GM12878 (cell line): Measurements from ENCODE around the gene PPM1E. TPM values are rescaled to one million over a fixed set of nuclear protein-coding genes. Genes with fewer than 3 reads are reported as not detected.

Experiments used
- ATAC-seq: fragments of 200-7000 bp; cut with Tn5 transposase; 3 replicates; pipeline ENCODE4 v1.9.1; 2020; ENCODE audit warnings: mild to moderate bottlenecking, moderate library complexity
- BruUV-seq: library from RNA; stranded (reverse); fragments of 400-500 nt; replicated peaks from 2 replicates; lab custom pipeline; 2021; lab: Mats Ljungman, UMichigan
- CTCF ChIA-PET: fragments of 300-600 bp; sonication (Branson Sonifier 250); formaldehyde crosslinking; extraction: SDS; loops from one replicate; lab custom pipeline; 2021; ENCODE audit warnings: inconsistent platforms; lab: Yijun Ruan, JAX
- POLR2A ChIA-PET: fragments of 350-600 bp; formaldehyde crosslinking; extraction: SDS; loops from one replicate; lab custom pipeline; 2021; ENCODE audit warnings: inconsistent platforms; lab: Charles Lee
- RAD21 ChIA-PET: fragments of 300-600 bp; sonication (Branson Sonifier 250); formaldehyde crosslinking; loops from one replicate; lab custom pipeline; 2023; ENCODE audit warnings: antibody characterized with exemption; ENCODE audit not compliant: unreplicated experiment; lab: Charles Lee
- SMC1A ChIA-PET: fragments of 300-600 bp; sonication (Branson Sonifier 250); formaldehyde crosslinking; loops from one replicate; lab custom pipeline; 2023; ENCODE audit not compliant: unreplicated experiment, uncharacterized antibody; lab: Charles Lee
- DNase-seq: peaks from one replicate; pipeline ENCODE4 v3.0.0-alpha.2; 2011; ENCODE audit warnings: low read depth, low spot score
- FAIRE-seq: peaks from 3 replicates; lab custom pipeline; 2011; peaks lifted over from hg19 to GRCh38; lab: Jason Lieb, UNC
- H2AFZ ChIP-seq: 2 replicates; pipeline ENCODE4 v1.6.0; 2011; ENCODE audit warnings: low read depth, low read length, control low read depth; ENCODE audit not compliant: control insufficient read depth
- H3K27ac ChIP-seq: 2 replicates; pipeline ENCODE4 v1.5.1; 2011; ENCODE audit warnings: control low read depth; ENCODE audit not compliant: control insufficient read depth, insufficient read depth
- H3K27me3 ChIP-seq, 2 experiments: replicated peaks in 1 of 2; 2 replicates each; pipeline versions ENCODE4 v1.6.0 to v1.6.1; 2011; ENCODE audit warnings: low read length in 1 of 2; ENCODE audit not compliant: control insufficient read depth in 2 of 2, insufficient read depth in 2 of 2
- H3K36me3 ChIP-seq, 2 experiments: 2 replicates each; pipeline ENCODE4 v1.5.1; 2011; ENCODE audit warnings: low read length in 1 of 2; ENCODE audit not compliant: control insufficient read depth in 2 of 2, insufficient read depth in 2 of 2
- H3K4me1 ChIP-seq: 2 replicates; pipeline ENCODE4 v1.6.1; 2011; ENCODE audit warnings: mild to moderate bottlenecking, low read length, moderate library complexity, mixed read lengths; ENCODE audit not compliant: control insufficient read depth, insufficient read depth
- H3K4me2 ChIP-seq: 2 replicates; pipeline ENCODE4 v1.6.0; 2011; ENCODE audit warnings: control low read depth; ENCODE audit not compliant: control insufficient read depth, insufficient read depth
- H3K4me3 ChIP-seq: fragments of 200-600 bp; sonication (generic); 2 replicates; pipeline ENCODE4 v1.5.1; 2016
- H3K79me2 ChIP-seq: 2 replicates; pipeline ENCODE4 v1.6.0; 2011; ENCODE audit warnings: low read length; ENCODE audit not compliant: control insufficient read depth, insufficient read depth
- H3K9ac ChIP-seq: 2 replicates; pipeline ENCODE4 v1.8.0; 2011; ENCODE audit warnings: low read length, control low read depth, mixed read lengths; ENCODE audit not compliant: control insufficient read depth, insufficient read depth
- H3K9me3 ChIP-seq: replicated peaks from 3 replicates; pipeline ENCODE4 v1.5.1; 2011; ENCODE audit warnings: mild to moderate bottlenecking, low read length; ENCODE audit not compliant: control insufficient read depth, insufficient read depth
- H4K20me1 ChIP-seq: 2 replicates; pipeline ENCODE4 v1.6.0; 2011; ENCODE audit not compliant: control insufficient read depth, insufficient read depth
- ATF7 ChIP-seq: fragments of 450-650 bp; IDR thresholded peaks from 2 replicates; pipeline ENCODE4 v1.6.1; 2016; ENCODE audit warnings: low read depth, mild to moderate bottlenecking
- BHLHE40 ChIP-seq, 2 experiments: fragments of 450-650 bp in 1 of 2; IDR thresholded peaks; 2 replicates each; pipeline ENCODE4 v1.6.1; 2011 to 2017; ENCODE audit warnings: low read depth in 2 of 2, borderline replicate concordance in 1 of 2, improper control_type of control experiment in 1 of 2, low read length in 1 of 2, mild to moderate bottlenecking in 1 of 2
- CHD1 ChIP-seq: IDR thresholded peaks from 2 replicates; pipeline ENCODE4 v1.6.1; 2012; ENCODE audit warnings: low read depth, low read length, improper control_type of control experiment
- CHD4 ChIP-seq: fragments of 200-600 bp; sonication (generic); IDR thresholded peaks from 2 replicates; pipeline ENCODE4 v1.6.1; 2016; ENCODE audit warnings: mild to moderate bottlenecking
- CREM ChIP-seq: IDR thresholded peaks from 2 replicates; pipeline ENCODE4 v1.6.1; 2014; ENCODE audit warnings: antibody characterized with exemption, low read depth
- CUX1 ChIP-seq: IDR thresholded peaks from 2 replicates; pipeline ENCODE4 v1.6.1; 2012; ENCODE audit warnings: improper control_type of control experiment, low read depth, low read length; ENCODE audit not compliant: insufficient replicate concordance
- EGR1 ChIP-seq, 2 experiments: IDR thresholded peaks; 1 replicate in 1 of 2; 2 replicates in 1 of 2; pipeline ENCODE4 v1.6.1; 2011 to 2012; ENCODE audit warnings: low read depth in 2 of 2, low read length in 2 of 2, borderline replicate concordance in 1 of 2, mild to moderate bottlenecking in 1 of 2, moderate library complexity in 1 of 2
- GABPA ChIP-seq: IDR thresholded peaks from 2 replicates; pipeline ENCODE4 v1.6.1; 2014; ENCODE audit warnings: antibody characterized with exemption, low read depth, mild to moderate bottlenecking, inconsistent platforms
- HDAC6 ChIP-seq: fragments of 200-600 bp; sonication (generic); IDR thresholded peaks from one replicate; pipeline ENCODE4 v1.8.0; 2017; ENCODE audit warnings: antibody characterized with exemption; ENCODE audit not compliant: unreplicated experiment
- IRF5 ChIP-seq: fragments of 450-650 bp; IDR thresholded peaks from 2 replicates; pipeline ENCODE4 v1.6.1; 2017; ENCODE audit warnings: borderline replicate concordance
- NBN ChIP-seq: fragments of 450-650 bp; IDR thresholded peaks from 2 replicates; pipeline ENCODE4 v1.6.1; 2016
- SMAD1 ChIP-seq: fragments of 450-650 bp; IDR thresholded peaks from 2 replicates; pipeline ENCODE4 v1.6.1; 2018; ENCODE audit warnings: mild to moderate bottlenecking, low read depth; ENCODE audit not compliant: partially characterized antibody
- SRF ChIP-seq, 2 experiments: IDR thresholded peaks; 2 replicates each; pipeline ENCODE4 v1.6.1; 2011; ENCODE audit warnings: low read depth in 2 of 2, low read length in 2 of 2, mild to moderate bottlenecking in 1 of 2, moderate library complexity in 1 of 2
- STAT3 ChIP-seq: IDR thresholded peaks from 2 replicates; pipeline ENCODE4 v1.6.1; 2011; ENCODE audit warnings: low read depth, low read length, improper control_type of control experiment
- TBL1XR1 ChIP-seq: IDR thresholded peaks from 2 replicates; pipeline ENCODE4 v1.6.1; 2012; ENCODE audit warnings: low read depth, low read length, improper control_type of control experiment
- ZBED1 ChIP-seq: IDR thresholded peaks from 2 replicates; pipeline ENCODE4 v1.6.1; 2016; ENCODE audit warnings: borderline replicate concordance
- ZNF217 ChIP-seq: fragments of 450-650 bp; IDR thresholded peaks from 2 replicates; pipeline ENCODE4 v1.6.1; 2017; ENCODE audit warnings: antibody characterized with exemption, mild to moderate bottlenecking
- ZNF622 ChIP-seq: fragments of 450-650 bp; IDR thresholded peaks from 2 replicates; pipeline ENCODE4 v1.6.1; 2017; ENCODE audit warnings: mild to moderate bottlenecking, inconsistent platforms
- WGBS: methylation state at CpG from one replicate; pipeline ENCODE4 v1.1.6; 2016; ENCODE audit warnings: low lambda C conversion rate; ENCODE audit not compliant: insufficient replicate concordance, insufficient coverage; ENCODE audit errors: missing lambda C conversion rate; 5-methylcytosine and 5-hydroxymethylcytosine counted together
- in situ Hi-C: fragments of 300-500 bp; cut with MboI; formaldehyde crosslinking; loops from 9 replicates; pipeline ENCODE4 v1.14.3; 2018; ENCODE audit warnings: mixed read lengths
- intact Hi-C: fragments of 100-400 bp; cut with micrococcal nuclease; formaldehyde crosslinking; loops from one replicate; pipeline ENCODE4 v1.14.2; 2022; ENCODE audit not compliant: unreplicated experiment
- polyA plus RNA-seq, 11 experiments: library from polyadenylated mRNA; depleted of rRNA in 4 of 11; unstranded in 6 of 11; stranded (reverse) in 5 of 11; fragments of >200 nt; fragmentation: Nextera tagmentation in 4 of 11; fragmentation: Illumina TruSeq in 1 of 11; extraction: Ambion mirVana in 4 of 11; extraction: Trizol in 1 of 11; gene quantifications; 1 replicate in 1 of 11; 2 replicates in 10 of 11; pipeline versions ENCODE4 v1.2.1 to v1.2.3, GENCODE V29; 2011 to 2016; ENCODE audit warnings: inconsistent platforms in 2 of 11, missing spikeins in 2 of 11, low read depth in 1 of 11
- total RNA-seq, 4 experiments: library from RNA; depleted of rRNA in 3 of 4; stranded (reverse); fragments of >200 nt in 3 of 4; fragmentation: Illumina TruSeq in 1 of 4; extraction: Trizol in 1 of 4; gene quantifications; 2 replicates each; pipeline versions ENCODE4 v1.2.1 to v1.2.3, GENCODE V29; 2013 to 2021

The PPM1E gene
- total and polyA plus RNA-seq, 10 of the 15 experiments (the other 5 are each of a cell fraction or from before 2014, with no cell fraction given) = 0.07 to 0.28 (median 0.16) TPM

GRCh38 chr17:58997756-58998553 is 242.3 kb downstream of the PPM1E start:
- intact Hi-C loops = no loop called here
- in situ Hi-C loops = no loop called here
- BruUV-seq = TSS peak; percentile 44
- Histone ChIP-seq H3K36me3 (peaks cover 0 to 2% of the 10 kb centered on the region in 2 experiments; a peak in 2 of 4 replicates), H3K4me3 (no peak overlapping the region), H4K20me1 (no peaks in the 10 kb centered on the region), H3K4me1 (peaks cover 17% of the 10 kb centered on the region), H3K79me2 (no peaks in the 10 kb centered on the region; the same call in 1 of the 2 replicates), H3K27me3 (no peaks in the 10 kb centered on the region), H3K9me3 (no peaks in the 10 kb centered on the region), H3K4me2 (no peak overlapping the region), H3K27ac (no peak overlapping the region), H2AFZ (no peak overlapping the region), H3K9ac (no peak overlapping the region)
- no peak for DNase-seq
- POLR2A ChIA-PET = no interaction called here
- FAIRE-seq = no peak
- RAD21 ChIA-PET = no interaction called here
- SMC1A ChIA-PET = interaction anchor here (0.6 kb wide), 1 partner anchor 307 kb away, joined by 3 read pairs; no protein-coding TSS in a partner anchor
- ATAC-seq = no peak
- CTCF ChIA-PET = interaction anchor here (1.0 kb wide), 1 partner anchor 32 kb away, joined by 6 read pairs; no protein-coding TSS in a partner anchor
- 67% methylated on average over 7 of the region's 7 CpGs for WGBS
- TF ChIP-seq ZBED1 (no peak), IRF5 (no peak), SMAD1 (no peak), ATF7 (no peak), GABPA (no peak), ZNF622 (no peak), BHLHE40 (IDR thresholded peaks at IDR 0.05; ENCODE audit: borderline replicate concordance in 1 of 2, low read depth in 2 of 2, low read length in 1 of 2) (no peak), CUX1 (no peak), EGR1 (IDR thresholded peaks at IDR 0.05; ENCODE audit: borderline replicate concordance in 1 of 2, low read depth in 2 of 2, low read length in 2 of 2) (no peak), TBL1XR1 (no peak), SRF (IDR thresholded peaks at IDR 0.05; ENCODE audit: low read depth in 2 of 2, low read length in 2 of 2) (no peak), STAT3 (no peak), HDAC6 (no peak), CREM (no peak), CHD4 (no peak), CHD1 (no peak), ZNF217 (no peak), NBN (no peak)
